HG03066 (cell line): ENCODE results near the gene GEMIN7.

Experiments used
- ATAC-seq: cut with Tn5 transposase; IDR thresholded peaks from one replicate; pipeline ENCODE4 v1.9.1; 2021; ENCODE audit warnings: low read depth; ENCODE audit not compliant: unreplicated experiment

GEMIN7 gene

GRCh38 chr19:45059258-45059965, 19.6 kb upstream of the GEMIN7 start:
- no peak for ATAC-seq

GRCh38 chr19:45061965-45062364, 17.1 kb upstream of the GEMIN7 start:
- ATAC-seq: no peak

- no peak for ATAC-seq
Observed at GRCh38 chr19:45063851-45064801, 14.9 kb upstream of the GEMIN7 start.

GRCh38 chr19:45066921-45067661, 12.0 kb upstream of the GEMIN7 start:
- ATAC-seq: no peak

GRCh38 chr19:45068041-45068440, 11.0 kb upstream of the GEMIN7 start:
- ATAC-seq: no peak

GRCh38 chr19:45069056-45069455, 10.0 kb upstream of the GEMIN7 start:
- no peak for ATAC-seq

- ATAC-seq: no peak
Observed at GRCh38 chr19:45070214-45070613, 8.8 kb upstream of the GEMIN7 start.

- no peak for ATAC-seq
Observed at GRCh38 chr19:45070861-45071544, 8.1 kb upstream of the GEMIN7 start.

GRCh38 chr19:45071545-45071938, 7.5 kb upstream of the GEMIN7 start:
- no peak for ATAC-seq

GRCh38 chr19:45071969-45072790, 6.9 kb upstream of the GEMIN7 start:
- no peak for ATAC-seq

- ATAC-seq: no peak
Observed at GRCh38 chr19:45074744-45075300, 4.2 kb upstream of the GEMIN7 start.

GRCh38 chr19:45075301-45076028, 3.6 kb upstream of the GEMIN7 start:
- peak; percentile 59 for ATAC-seq

GRCh38 chr19:45076029-45076850, 2.8 kb upstream of the GEMIN7 start, which contains the start of gene ZNF296:
ZNF296 (minus strand) TSS chr19:45076478; CDS start chr19:45076373, 105 bp downstream.
- peak; percentile 40 for ATAC-seq

GRCh38 chr19:45076851-45077730, 2.0 kb upstream of the GEMIN7 start:
- no peak for ATAC-seq

- ATAC-seq: no peak
Observed at GRCh38 chr19:45078390-45079062, 534 bp upstream of the GEMIN7 start.

GRCh38 chr19:45079911-45080370, 881 bp downstream of the GEMIN7 start:
- no peak for ATAC-seq
